Activated CD4-positive, alpha-beta T cell treated with anti-CD3 and anti-CD28 coated beads for 1 hour (primary cell): Measurements from ENCODE around the gene SMYD3.
"Not testable (repeated sequence)": the region's sequence is repeated elsewhere in the genome, so short reads cannot be mapped to it uniquely, and the experiment has no call there.

Experiments
- DNase-seq: peaks from one replicate; pipeline ENCODE4 v3.0.0-alpha.2; 2020

Gene SMYD3

DNA sequence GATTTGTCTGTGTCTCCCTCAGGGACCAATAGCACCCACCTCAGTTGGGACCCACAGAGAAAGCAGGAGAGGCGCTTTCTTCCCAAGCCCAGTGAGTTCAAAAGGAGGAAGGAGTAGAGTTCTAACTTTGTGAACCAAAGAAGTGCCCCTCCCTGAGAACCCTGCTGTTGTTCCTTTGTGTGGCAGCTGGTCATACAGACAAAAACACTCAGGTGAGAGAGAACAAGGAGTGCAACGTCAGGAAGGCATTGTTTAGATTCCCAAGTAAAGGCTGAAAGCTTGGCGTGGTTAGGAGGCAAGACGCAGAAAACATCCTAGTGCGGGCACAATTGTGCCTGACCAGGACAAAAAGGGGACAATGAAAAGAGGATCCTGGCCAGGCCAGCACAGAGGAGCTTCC lies 697.7 kb downstream of the SMYD3 start:
- no peak for DNase-seq

DNA sequence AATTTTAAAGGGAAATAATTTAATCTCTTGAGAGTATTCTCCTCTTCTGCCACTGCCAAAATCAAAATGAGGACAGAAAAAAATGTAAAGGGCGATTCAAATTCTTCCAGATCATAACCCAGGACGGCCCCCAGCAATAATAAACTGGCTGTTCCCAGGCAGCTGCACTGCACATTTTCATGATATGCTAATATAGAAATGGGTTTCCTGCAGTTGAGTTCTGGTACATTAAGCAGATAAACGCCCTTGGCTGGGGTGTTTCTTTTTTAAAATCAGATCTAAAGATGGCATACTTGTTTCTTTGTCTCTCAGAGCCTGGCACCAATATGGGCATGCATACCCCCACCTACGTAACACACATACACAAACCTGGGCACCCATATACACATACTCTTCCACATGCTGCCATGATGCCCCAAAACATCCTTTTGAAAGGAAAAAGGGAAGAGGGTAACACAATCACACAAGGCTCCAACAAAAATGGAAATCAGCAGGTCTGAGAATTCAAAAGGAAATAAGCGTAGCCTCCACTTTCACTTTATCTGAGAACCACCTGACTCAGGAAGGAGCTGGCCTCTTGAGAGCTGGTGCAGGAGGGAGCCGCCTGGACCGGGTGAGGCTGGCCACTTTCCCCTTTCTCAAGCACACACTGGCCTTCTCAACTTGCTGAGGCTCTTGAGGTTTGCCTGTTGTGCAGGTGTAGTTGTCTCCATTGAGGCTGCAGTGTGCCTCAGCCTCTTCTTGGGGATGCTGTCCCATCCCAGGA lies 698.9 kb downstream of the SMYD3 start:
- DNase-seq = no peak

DNA sequence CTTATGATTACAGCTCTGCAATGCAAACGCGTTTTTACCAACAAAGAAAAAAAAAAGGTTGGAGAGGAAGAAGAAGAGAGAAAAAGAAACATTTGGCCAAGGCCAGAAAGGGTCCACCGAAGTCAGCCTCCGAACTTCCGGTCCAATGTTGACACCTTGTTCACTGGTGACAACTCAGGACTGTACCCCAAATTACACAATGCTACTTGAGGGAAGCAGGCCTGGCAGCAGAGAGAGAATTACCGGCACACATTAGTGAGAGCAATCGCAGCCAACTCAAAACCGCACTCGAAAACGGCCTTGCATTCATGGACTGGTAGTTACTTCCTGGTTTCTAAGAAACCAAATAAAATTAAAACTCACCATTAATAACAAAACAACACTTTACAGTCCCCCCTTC lies 699.8 kb downstream of the SMYD3 start:
- DNase-seq = no peak

DNA sequence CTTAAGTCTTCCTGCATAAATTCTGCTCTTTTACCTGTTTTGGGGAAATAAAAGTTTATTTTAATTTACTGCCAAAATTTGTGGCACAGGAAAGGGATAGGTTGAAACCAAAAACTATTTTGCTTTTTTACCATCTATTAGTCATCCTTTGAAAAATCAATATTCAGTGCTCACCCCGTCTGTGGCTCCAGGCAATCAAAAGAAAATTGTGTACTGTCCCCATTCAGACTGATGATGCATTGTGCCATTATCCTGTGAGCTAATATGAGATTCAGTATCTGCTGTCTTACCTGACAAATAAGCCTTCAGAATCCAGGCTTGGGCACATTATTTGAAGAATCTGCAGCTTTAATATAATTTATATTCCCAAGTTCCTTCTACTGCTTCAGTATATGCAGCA lies 701.5 kb downstream of the SMYD3 start:
- no peak for DNase-seq

DNA sequence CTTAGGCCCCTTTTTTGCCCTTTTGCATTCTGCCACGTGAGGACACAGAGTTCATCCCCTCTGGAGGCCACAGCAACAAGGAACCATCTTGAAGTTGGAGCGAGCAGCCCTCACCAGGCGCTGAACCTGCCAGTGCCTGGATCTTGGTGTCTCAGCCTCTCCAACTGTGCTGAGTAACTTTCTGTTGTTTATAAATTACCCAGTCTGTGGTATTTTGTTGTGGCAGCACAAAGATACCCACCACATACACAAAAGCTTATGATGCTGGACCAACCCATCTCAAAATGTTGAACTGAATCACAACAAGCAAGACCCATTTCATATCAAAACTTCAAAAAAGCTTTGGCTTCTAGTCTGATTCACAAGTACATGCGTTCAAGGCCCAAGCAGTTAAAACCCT lies 702.4 kb downstream of the SMYD3 start:
- DNase-seq = no peak

DNA sequence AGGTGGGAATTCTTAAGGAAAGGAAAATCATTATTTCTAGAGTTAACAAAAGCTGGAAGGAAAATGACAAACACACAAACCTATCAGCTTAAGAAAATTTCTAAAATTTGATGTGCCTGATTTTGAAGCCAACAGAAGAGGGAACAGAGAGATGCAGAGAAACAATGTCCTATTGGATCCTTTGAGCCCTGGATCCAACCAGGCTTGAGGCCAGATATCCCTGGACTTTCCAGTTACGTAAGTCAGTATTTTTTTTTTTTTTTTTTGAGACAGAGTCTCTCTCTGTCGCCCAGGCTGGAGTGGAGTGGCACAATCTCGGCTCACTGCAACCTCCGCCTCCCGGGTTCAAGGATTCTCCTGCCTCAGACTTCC lies 703.4 kb downstream of the SMYD3 start:
- DNase-seq = no peak

DNA sequence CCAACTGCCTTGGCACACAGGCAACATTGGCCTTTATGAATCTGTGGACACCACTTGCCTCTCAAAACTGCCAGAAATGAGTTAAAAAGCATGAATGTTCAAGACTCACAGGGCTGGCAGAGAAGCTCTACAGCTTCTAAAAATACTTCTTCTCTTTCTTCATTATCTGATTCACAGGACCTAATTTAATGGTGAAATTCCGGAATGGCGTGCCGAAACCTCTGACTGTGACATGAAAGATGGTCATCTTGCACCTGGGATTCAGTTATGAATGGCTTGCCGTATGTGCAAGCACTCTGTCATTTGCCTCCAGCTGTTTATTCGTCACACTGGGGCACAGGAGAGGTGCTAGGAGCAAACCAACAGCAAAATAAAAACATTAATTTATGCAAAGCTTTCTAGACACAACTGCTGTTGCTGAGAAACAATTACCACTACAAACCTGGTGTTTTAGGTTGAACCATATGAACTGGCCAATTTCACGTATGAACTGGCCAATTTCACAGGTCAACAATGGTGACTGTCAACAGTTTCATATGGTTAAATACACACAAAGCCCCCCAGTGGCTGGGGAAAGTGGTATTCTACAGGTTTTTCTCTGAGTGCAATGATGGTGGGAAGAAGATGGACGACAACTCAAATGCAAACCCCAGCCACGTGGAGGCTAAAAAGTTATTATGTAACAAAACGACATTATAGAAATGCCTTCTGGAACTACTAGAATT lies 704.0 kb downstream of the SMYD3 start:
- DNase-seq = no peak

DNA sequence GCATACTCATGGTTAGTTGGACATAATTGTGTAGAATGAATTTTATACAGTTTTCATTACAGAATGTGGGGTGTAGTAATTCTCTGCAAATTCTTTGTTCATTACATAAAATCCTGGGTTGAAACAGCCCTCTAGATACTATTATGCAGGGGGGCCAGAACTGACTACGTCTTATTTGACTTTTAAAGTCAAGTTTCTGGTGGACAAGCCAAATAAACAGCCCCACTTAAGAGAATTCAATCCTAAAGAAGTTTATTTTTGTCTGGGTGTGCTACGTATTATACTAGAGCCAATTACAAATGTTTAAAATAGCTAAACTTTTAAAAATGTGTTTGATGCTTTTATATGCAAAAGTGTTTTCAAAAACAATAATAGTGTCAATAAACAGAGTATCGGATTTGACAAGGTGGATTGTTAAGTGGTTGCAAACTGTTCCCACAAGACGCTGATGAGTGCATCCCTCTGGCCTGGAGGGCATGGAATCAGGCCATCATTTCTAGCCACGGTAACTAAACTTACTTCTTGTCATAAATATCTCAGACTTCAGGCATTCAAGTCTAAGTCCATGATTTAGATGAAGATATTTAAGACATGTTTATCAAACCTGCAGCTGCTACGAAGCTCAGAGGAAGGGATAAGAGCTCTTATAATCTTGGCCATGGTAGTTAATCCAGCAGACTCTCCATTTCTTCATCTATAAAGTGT lies 706.0 kb downstream of the SMYD3 start:
- DNase-seq = no peak

DNA sequence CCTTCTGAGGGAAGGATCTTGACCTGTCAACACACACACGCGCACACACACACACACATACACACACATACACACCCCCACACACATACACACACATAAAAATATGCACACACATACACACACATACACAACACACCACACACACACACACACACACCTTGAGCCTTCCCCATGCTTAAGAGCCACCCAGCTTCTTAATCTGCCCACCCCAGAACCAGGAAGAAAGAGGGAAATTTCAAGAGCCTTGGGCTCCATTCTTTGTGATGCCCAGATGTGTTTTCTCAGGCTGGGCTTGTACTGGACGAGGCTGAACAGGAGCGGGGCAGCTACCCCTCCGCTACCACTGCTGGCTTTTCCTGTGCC lies 708.7 kb downstream of the SMYD3 start:
- DNase-seq = no peak

DNA sequence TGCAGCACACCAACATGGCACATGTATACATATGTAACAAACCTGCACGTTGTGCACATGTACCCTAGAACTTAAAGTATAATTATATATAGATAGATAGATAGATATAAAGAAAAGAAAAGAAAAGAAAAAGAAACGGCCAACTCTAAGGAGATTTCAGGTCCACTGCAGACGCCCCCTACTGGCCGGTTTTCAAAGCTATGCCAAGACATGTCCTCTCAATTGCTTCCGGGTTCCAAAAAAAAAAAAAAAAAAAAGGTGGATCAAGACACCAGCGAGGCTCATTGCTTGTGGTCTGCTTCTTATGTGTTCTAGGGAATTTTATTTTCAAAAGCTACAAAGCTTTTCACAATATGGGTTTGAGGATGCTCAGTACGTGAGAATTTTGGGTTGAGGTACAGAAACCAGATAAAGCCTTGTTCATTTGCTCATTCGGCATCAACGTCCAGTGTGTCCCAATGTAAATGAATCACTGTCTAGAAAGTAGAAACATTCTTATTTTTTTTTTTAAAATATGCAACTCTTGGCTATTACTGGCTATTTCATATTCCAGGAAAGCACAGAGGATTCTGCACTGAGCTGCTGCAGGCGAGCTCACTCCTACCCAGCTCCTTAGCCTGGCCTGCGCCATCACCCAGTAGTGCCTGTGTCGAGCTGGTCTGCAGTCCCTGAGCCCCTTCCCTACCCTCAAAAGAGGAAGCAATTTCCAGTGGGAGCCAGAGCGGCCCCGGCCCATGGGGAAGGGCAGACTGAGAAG lies 709.3 kb downstream of the SMYD3 start:
- no peak for DNase-seq

DNA sequence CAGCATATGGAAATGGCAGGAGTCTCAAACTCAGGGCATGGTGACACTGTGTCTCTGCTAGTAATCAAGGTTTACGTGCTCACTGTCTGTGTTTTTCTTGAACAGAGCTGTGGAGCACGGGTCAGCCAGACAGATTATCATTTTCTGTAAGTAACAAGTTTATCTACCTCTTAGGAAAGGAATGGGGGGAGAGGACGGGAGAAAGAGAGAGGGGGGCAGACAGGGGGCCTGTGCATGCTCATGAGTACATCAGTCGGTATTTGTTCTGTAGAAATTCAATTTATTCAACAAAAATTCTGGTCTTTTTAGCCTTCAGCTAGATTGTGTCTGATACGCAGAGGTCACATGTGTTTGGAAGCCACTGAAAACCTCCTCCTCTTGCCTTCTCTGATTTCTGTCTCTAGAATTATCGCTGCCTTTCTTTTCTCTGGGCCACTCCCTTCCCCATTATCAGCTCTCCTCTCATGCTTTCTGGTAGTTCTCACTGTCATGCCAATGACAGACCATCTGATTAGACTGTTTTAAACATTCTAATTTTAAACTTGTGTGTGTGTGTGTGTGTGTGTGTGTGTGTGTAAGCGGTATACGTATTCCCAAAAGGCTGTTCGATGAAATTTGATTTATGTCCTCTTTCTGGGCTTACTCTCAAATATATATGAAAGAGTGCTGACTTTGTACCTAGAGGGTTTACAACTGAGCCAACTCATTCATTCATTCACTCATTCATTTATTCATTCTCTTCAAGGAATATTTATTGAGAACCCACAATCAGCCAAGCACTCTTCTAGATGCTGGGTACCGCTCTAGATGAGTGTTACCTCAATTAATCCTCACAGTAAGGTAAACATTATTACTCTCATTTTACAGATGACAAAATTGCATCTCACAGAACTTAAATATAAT lies 715.4 kb downstream of the SMYD3 start:
- no peak for DNase-seq

DNA sequence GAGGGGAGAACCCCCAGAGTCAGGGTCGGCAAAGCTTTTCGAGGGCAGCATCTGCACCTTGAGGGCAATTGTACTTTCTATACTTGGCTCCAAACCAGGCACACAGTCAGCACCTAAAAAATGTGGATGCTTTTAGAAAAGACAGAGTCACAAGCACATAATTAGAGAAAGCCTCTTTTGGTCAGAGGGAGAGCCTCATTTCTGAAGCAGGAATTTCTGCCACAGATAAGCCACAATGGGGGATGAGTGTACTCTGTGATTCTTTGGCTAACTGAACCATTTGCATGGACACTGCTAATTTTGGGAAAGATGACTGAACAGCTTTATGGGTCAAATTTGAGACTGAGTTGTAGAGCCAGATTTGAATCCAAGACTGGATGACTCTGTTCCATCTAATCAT lies 716.6 kb downstream of the SMYD3 start:
- DNase-seq = no peak

DNA sequence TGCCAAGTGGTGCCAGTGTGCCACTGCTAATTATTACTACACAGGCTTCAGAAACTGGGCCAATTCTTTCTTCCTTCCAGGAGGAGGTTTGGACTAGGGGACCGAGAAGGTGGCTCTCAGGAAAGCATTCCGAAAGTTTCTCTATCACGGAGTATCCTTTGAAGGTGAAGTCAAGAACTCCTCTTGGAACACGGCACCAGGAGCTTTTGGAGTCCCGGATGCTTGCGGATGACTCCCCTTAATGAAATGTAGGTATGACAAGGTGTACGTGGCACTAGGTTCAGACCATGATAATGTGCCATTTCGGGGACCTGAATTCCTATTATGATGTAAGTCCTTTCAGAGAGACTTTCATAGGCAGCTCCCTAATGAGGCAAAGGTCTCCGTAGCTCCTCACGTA lies 718.2 kb downstream of the SMYD3 start:
- DNase-seq = no peak

DNA sequence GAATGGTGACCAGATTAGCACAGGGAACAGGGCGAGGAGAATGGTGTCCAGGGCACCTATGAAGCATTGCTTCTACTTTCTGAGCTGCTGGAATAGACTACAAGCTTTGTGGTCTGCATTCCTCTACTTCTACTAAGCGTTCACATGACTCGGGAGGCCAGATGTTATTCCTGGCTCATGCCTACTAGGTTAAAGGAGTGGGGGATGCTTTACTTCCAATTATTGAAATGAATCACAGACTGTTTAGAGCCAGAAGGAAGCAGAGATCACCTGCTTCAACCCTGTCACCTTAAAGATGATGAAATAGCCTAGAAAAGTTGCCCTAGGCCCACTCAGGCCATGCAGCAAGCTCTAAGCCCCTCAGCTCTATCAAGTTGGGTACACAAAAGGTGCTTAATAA lies 718.8 kb downstream of the SMYD3 start:
- DNase-seq = no peak

DNA sequence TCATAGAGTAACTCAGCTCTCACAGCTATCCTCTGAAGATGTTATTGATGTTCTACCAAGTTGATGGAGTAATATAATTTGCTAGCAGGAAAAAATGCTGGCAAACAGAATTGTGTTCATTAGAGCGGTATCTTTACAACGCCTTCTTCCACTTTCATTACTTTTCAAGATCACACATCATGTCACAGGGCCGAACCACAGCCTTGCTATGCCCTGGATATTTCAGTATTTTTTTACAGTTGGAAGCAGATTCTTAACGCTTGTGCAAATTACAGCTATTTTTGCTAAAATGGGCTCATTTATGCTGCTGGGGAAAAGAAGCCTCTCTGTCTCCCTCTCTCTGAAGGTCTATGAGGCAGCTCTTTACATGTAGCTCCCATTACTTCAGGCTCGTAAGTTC lies 720.1 kb downstream of the SMYD3 start:
- DNase-seq = no peak

DNA sequence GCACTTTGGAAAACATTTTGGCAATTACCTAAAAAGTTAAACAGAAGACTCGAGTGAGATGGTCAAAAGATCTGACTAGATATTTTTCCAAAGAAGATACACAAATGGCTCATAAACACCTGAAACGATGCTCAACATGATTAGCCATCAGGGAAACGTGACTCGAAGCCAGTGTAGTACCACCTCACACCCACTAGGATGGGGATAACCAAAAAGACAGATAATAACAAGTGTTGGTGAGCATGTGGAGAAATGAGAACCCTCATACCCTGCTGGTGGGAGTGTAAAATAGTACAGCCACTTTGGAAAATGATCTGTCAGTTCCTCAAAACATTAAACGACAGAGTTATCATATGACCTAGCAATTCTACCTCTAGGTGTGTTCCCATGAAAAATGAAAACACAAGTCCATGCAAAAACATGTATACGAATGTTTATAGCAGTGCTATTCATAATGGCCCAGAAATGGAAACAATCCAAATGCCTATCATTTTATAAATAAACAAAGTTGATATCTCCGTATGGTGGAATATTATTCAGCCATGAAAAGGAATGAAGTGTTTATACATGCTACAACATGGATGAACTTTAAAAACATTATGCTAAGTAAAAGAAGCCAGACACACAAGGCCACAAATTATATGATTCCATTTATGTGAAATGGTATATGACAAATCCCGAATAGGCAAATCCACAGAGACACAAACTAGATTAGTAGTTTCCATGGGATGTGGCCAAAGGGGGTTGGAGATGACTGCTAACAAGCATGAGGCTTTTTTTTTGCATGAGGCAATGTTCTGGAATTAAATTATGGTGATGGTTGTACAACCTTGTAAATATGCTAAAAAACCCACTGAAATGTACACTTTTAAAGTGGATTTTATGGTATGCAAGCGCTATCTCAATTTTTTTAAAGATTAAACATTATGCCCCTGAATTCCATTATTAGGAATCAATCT lies 727.0 kb downstream of the SMYD3 start:
- no peak for DNase-seq

DNA sequence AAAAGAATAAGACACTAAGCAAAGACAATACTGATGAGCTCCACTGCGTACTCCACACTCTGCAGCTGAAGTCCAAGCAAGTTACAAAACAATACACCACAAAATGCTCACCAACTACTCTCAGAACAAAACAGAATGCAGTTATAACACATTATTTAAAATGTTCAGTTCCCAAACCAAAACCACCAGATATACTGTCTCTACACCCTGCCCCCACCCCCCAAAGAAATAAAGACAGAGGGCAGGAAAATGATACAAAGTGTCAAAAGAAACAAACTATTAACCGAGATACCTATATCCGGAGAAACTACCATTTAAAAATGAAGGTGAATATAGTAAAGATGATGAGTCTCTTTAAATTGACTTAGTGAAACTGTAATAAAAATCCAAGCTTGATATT lies 729.3 kb downstream of the SMYD3 start:
- DNase-seq = no peak

DNA sequence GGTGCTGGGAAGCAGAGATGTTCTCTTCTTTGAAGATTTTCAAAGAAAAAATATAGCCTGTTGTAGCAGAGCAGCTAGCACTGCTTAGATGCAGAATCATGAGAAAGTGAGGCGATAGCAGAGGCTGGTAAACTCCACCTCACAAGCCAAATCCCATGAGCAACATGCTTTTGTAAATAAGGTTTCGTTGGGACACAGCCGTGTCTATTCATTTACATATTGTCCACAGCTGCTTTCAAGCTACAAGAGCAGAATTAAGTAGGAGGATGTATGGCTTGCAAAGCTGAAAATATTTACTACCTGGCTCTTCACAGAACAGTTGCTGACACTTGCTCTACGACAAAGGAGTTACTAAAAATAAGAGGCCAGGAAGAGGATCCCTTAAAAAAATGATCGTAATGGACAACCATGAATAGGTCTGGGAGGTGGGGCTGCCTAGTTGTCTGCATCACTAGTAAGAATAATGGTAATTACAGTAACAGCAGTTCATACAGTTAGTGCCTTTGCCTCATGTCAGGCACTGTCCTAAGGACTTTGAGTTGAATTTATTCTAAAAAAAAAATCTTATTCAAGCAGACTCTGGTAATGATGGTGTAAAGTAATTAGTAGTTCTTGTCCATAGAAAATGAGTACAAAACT lies 730.3 kb downstream of the SMYD3 start:
- no peak for DNase-seq

DNA sequence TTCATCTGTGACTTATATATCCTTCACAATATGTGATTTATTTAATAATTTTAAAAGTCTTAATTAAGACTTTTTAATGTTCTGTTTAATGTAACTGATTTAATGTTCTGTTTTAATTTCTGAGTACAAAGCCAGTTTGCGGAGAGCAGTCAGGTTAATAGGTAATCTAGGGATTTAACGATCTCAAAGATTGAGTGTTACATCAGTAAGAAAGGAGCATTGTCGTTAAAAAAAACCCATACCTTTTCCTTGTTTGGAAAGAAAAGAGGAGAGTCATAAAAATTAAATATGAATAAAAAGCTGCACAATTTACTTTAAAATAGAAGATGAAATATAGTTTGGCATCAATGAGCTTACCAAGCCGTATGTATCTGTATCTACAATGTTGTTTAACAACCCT lies 730.9 kb downstream of the SMYD3 start:
- DNase-seq = no peak

DNA sequence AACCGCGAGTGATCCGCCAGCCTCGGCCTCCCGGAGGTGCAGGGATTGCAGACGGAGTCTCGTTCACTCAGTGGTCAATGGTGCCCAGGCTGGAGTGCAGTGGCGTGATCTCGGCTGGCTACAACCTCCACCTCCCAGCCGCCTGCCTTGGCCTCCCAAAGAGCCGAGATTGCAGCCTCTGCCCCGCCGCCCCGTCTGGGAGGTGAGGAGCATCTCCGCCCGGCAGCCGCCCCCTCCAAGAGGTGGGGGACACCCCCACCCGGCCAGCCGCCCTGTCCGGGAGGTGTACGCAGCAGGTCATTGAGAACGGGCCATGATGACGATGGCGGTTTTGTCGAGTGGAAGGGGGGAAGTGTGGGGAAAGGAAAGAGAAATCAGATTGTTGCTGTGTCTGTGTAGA lies 732.1 kb downstream of the SMYD3 start:
- not testable (repeated sequence) for DNase-seq

DNA sequence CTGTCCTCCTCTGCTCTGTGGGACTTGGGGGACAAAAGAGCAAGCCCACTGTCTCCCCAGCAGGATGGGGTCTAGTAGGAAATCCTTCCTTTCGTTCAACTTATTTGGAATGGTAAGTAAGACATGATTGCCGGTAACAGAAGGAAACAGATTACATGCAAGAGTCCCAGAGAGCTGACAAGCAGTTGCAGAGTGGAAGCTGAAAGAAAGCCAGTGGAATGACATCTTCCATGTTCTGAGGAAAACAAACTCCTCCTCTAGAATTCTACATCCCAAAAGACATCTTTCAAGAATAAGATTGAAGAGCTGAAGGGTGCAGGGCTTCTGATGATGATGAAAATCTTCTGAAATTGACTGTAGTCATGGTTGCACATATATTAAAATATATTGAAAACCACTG lies 732.9 kb downstream of the SMYD3 start:
- DNase-seq = no peak
